Caco-2 (cell line): ENCODE results near the gene AFF1. TPM values are rescaled to one million over a fixed set of nuclear protein-coding genes. Genes with fewer than 3 reads are reported as not detected.

Experiments
- BruUV-seq: library from RNA; stranded (reverse); fragments of 400-500 nt; replicated peaks from 2 replicates; lab custom pipeline; 2021; lab: Mats Ljungman, UMichigan
- CTCF ChIA-PET: fragments of 300-600 bp; sonication (Branson Sonifier 250); formaldehyde crosslinking; loops from one replicate; lab custom pipeline; 2022; ENCODE audit warnings: antibody characterized with exemption; lab: Charles Lee
- POLR2A ChIA-PET: fragments of 300-600 bp; sonication (Branson Sonifier 250); formaldehyde crosslinking; loops from one replicate; lab custom pipeline; 2022; ENCODE audit warnings: antibody characterized with exemption; lab: Charles Lee
- DNase-seq, 2 experiments: peaks; one replicate each; pipeline versions ENCODE4 v3.0.0 to v3.0.0-alpha.2; 2020 to 2022
- H3K27me3 ChIP-seq: replicated peaks from 2 replicates; pipeline ENCODE4 v1.6.0; 2011; ENCODE audit warnings: low read length; ENCODE audit not compliant: control insufficient read depth, insufficient read depth
- H3K36me3 ChIP-seq: 2 replicates; pipeline ENCODE4 v1.5.1; 2011; ENCODE audit warnings: low read length; ENCODE audit not compliant: control insufficient read depth, insufficient read depth
- H3K4me1 ChIP-seq: fragments of 250-450 bp; sonication (Bioruptor Pico); 2 replicates; pipeline ENCODE4 v1.5.1; 2020; ENCODE audit warnings: mild to moderate bottlenecking
- H3K4me3 ChIP-seq: 2 replicates; pipeline ENCODE4 v1.5.1; 2011; ENCODE audit warnings: low read depth, mild to moderate bottlenecking, control low read depth, low read length
- H3K9me3 ChIP-seq: fragments of 250-450 bp; sonication (Bioruptor Pico); 2 replicates; pipeline ENCODE4 v1.5.1; 2020; ENCODE audit warnings: mild to moderate bottlenecking, moderate library complexity
- H3K27ac Mint-ChIP-seq: one replicate; pipeline ENCODE4 v1.8.0; 2022; ENCODE audit warnings: mixed read lengths; ENCODE audit not compliant: unreplicated experiment
- H3K27me3 Mint-ChIP-seq: one replicate; pipeline ENCODE4 v1.8.0; 2022; ENCODE audit warnings: mixed read lengths; ENCODE audit not compliant: insufficient read depth, unreplicated experiment
- H3K36me3 Mint-ChIP-seq: one replicate; pipeline ENCODE4 v1.8.0; 2022; ENCODE audit warnings: mild to moderate bottlenecking, mixed read lengths; ENCODE audit not compliant: insufficient read depth, unreplicated experiment
- H3K4me1 Mint-ChIP-seq: one replicate; pipeline ENCODE4 v1.8.0; 2022; ENCODE audit warnings: low read depth, mixed read lengths; ENCODE audit not compliant: unreplicated experiment
- H3K4me3 Mint-ChIP-seq: one replicate; pipeline ENCODE4 v1.8.0; 2022; ENCODE audit warnings: mild to moderate bottlenecking, moderate library complexity, mixed read lengths; ENCODE audit not compliant: unreplicated experiment
- H3K9me3 Mint-ChIP-seq: one replicate; pipeline ENCODE4 v1.8.0; 2022; ENCODE audit warnings: mixed read lengths; ENCODE audit not compliant: unreplicated experiment
- CTCF ChIP-seq, 2 experiments: fragments of 200-600 bp in 1 of 2; IDR thresholded peaks; 1 replicate in 1 of 2; 2 replicates in 1 of 2; pipeline versions ENCODE4 v1.5.1 to v1.8.0; 2011 to 2022; ENCODE audit warnings: antibody characterized with exemption in 1 of 2, control low read depth in 1 of 2, inconsistent platforms in 1 of 2, low read depth in 1 of 2, low read length in 1 of 2, mild to moderate bottlenecking in 1 of 2, moderate library complexity in 1 of 2; ENCODE audit not compliant: insufficient read depth in 1 of 2, severe bottlenecking in 1 of 2, unreplicated experiment in 1 of 2
- intact Hi-C: fragments of 100-400 bp; cut with micrococcal nuclease; formaldehyde crosslinking; loops from one replicate; pipeline ENCODE4 v1.10.0; 2022; ENCODE audit not compliant: unreplicated experiment
- total RNA-seq: library from RNA; stranded (reverse); gene quantifications from 2 replicates; pipeline ENCODE4 v1.2.3, GENCODE V29; 2022

The AFF1 gene
- total RNA-seq, 1 experiment from 2014 or later = 48.3 TPM

- Histone ChIP-seq H3K4me3 (no peak overlapping the region), H3K4me1 (peaks cover 5% of the 10 kb centered on the region), H3K9me3 (no peaks in the 10 kb centered on the region), H3K27me3 (no peaks in the 10 kb centered on the region), H3K36me3 (no peaks in the 10 kb centered on the region)
- CTCF ChIA-PET = no interaction called here
- POLR2A ChIA-PET = no interaction called here
- H3K27me3 Mint-ChIP-seq = no peaks in the 10 kb centered on the region
- H3K36me3 Mint-ChIP-seq = no peaks in the 10 kb centered on the region
- H3K4me3 Mint-ChIP-seq = no peak overlapping the region
- H3K9me3 Mint-ChIP-seq = no peaks in the 10 kb centered on the region
- H3K27ac Mint-ChIP-seq = no peak overlapping the region
- no peaks in the 10 kb centered on the region for H3K4me1 Mint-ChIP-seq
- no TSS peak for BruUV-seq
- no peak for DNase-seq
- TF ChIP-seq CTCF (IDR thresholded peaks at IDR 0.05; ENCODE audit: insufficient read depth in 1 of 2, low read depth in 1 of 2, low read length in 1 of 2, severe bottlenecking in 1 of 2, unreplicated experiment in 1 of 2) = no peak
- intact Hi-C loops = no loop called here
These were observed 103.0 kb downstream of the AFF1 start for GRCh38 chr4:87037671-87038334.

- no peak for DNase-seq
- POLR2A ChIA-PET = no interaction called here
- CTCF ChIA-PET = no interaction called here
- H3K4me1 Mint-ChIP-seq = no peaks in the 10 kb centered on the region
- H3K9me3 Mint-ChIP-seq = no peaks in the 10 kb centered on the region
- Histone ChIP-seq H3K27me3 (no peaks in the 10 kb centered on the region), H3K9me3 (no peaks in the 10 kb centered on the region), H3K36me3 (no peaks in the 10 kb centered on the region), H3K4me3 (no peak overlapping the region), H3K4me1 (peaks cover 4% of the 10 kb centered on the region)
- no TSS peak for BruUV-seq
- no peak overlapping the region for H3K4me3 Mint-ChIP-seq
- H3K27ac Mint-ChIP-seq = no peak overlapping the region
- H3K27me3 Mint-ChIP-seq = no peaks in the 10 kb centered on the region
- intact Hi-C loops = no loop called here
- H3K36me3 Mint-ChIP-seq = no peaks in the 10 kb centered on the region
- no peak for TF ChIP-seq CTCF (IDR thresholded peaks at IDR 0.05; ENCODE audit: insufficient read depth in 1 of 2, low read depth in 1 of 2, low read length in 1 of 2, severe bottlenecking in 1 of 2, unreplicated experiment in 1 of 2)
These were observed 104.2 kb downstream of the AFF1 start for GRCh38 chr4:87038837-87039615.

GRCh38 chr4:87041141-87041540 lies 106.3 kb downstream of the AFF1 start:
- BruUV-seq = no TSS peak

More at GRCh38 chr4:87041141-87041540, 106.3 kb downstream of the AFF1 start:
- Histone ChIP-seq H3K4me1 (peaks cover 18% of the 10 kb centered on the region), H3K4me3 (no peak overlapping the region), H3K36me3 (no peaks in the 10 kb centered on the region), H3K9me3 (no peaks in the 10 kb centered on the region), H3K27me3 (no peaks in the 10 kb centered on the region)
- no peaks in the 10 kb centered on the region for H3K36me3 Mint-ChIP-seq
- POLR2A ChIA-PET = no interaction called here
- no peak overlapping the region for H3K4me3 Mint-ChIP-seq
- no peak overlapping the region for H3K27ac Mint-ChIP-seq
- no peak for TF ChIP-seq CTCF (IDR thresholded peaks at IDR 0.05; ENCODE audit: insufficient read depth in 1 of 2, low read depth in 1 of 2, low read length in 1 of 2, severe bottlenecking in 1 of 2, unreplicated experiment in 1 of 2)
- H3K4me1 Mint-ChIP-seq = no peaks in the 10 kb centered on the region
- CTCF ChIA-PET = no interaction called here
- H3K9me3 Mint-ChIP-seq = no peaks in the 10 kb centered on the region
- DNase-seq = no peak
- intact Hi-C loops = no loop called here
- H3K27me3 Mint-ChIP-seq = no peaks in the 10 kb centered on the region
